GM19023 (cell line): ENCODE data around the gene IFT25.
"Not testable (repeated sequence)": the region's sequence is repeated elsewhere in the genome, so short reads cannot be mapped to it uniquely, and the experiment has no call there.

Experiments
- ATAC-seq: cut with Tn5 transposase; IDR thresholded peaks from one replicate; pipeline ENCODE4 v1.9.1; 2021; ENCODE audit warnings: mild to moderate bottlenecking, moderate library complexity; ENCODE audit not compliant: unreplicated experiment

IFT25 gene

DNA sequence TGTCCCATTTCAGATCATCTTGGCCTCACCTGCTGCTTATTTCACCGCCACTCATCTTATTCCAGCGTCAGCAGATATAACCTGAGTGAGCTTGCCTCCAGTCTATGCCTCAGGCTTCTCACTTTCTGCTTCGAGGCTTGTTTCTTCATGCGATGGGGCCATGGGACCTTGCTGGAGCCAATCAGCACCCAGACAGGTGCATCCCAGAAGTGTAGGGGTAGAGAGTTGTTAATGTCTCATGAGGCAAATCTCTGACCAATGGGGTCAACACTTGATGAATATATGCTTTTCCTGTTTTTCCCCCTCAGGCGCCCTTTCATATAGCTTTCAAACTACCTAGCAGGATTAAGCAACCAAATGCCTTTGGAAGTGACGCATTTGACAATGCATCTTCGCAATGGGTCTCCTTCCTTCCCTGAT lies 55.0 kb downstream of the IFT25 start:
- no peak for ATAC-seq

DNA sequence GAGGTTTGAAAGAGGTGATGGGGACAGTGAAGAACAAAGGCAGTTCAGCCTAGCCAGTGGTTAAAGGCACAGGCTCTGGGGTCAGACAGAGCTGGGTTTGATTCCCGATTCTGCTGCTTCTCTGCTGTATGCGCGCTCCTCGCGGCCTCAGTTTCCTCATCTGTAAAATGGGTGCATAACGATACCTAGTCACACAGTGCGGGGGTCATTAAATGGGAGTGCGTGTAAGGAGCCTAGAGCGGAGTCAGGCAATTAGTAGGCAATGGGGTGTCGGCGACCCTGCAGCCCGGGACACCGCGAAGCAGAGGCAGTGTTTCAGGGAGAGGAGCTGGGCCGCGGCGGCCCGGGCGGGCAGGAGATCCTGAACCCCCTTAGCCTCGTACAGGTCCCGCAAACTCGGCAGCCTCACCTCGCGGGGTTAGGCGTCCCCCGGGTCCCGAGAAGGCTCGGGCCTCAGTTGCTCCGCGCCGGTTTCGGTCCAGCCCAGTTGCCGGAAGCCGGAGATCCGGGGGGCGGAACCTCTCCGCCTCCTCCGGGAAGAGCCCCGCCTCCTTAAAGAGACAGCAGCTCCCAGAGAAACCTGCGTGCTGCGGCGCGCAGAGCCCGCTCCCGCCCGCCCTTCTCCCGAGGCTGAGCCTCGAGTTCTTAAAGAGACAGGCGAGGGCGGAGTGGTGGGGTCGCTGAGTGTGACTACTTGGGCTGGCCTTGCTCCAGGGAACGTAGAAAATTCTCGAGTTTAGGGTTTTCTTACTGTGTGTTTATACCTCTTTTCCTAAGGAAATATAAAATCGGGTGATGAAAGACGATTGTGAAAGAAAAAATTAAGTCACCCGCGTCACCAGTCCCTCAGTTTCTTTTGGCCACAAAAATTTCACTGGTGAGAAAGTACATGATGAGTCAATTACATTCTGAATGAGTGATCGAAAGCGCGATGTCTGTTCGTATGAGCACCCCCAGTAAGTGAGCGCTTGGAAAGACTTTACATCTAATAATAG lies 55.9 kb downstream of the IFT25 start, which contains the start of gene YIPF1:
Gene YIPF1 (minus strand): TSS at position 494 of the 995 bp plus-strand sequence. CDS start 860 bp downstream, outside the sequence.
- peak; percentile 91 for ATAC-seq

DNA sequence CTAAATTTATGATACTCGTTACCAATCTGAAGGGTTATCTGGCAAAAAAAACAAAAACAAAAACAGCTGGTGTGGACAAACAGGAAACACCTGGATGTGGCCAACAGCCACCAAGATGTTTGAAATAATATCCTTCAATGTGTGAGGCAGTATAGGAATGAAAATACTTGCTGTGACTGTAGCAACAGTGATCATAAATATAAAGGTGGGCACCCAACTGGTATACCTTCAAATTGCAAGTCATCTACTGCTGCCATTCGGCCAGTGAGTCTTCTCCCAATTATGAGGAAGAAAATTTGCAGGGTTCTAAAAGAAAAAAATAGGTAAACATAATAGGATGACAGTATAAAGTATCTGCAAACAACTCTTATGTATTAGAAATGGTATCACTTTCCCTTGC lies 56.8 kb downstream of the IFT25 start:
- ATAC-seq: no peak

DNA sequence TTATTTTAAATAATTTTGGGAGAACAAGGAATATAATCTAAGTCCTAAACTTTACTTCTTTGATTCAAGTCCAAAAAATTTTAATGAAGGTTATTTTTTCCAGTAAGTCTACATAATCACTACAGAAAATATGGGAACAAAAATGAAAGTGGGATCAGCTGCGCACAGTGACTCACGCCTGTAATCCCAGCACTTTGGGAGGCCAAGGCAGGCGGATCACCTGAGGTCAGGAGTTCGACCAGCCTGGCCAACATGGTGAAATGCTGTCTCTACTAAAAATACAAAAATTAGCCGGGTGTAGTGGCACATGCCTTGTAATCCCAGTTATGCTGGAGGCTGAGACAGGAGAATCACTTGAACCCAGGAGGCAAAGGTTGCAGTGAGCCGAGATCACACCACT lies 61.9 kb downstream of the IFT25 start:
- not testable (repeated sequence) for ATAC-seq

DNA sequence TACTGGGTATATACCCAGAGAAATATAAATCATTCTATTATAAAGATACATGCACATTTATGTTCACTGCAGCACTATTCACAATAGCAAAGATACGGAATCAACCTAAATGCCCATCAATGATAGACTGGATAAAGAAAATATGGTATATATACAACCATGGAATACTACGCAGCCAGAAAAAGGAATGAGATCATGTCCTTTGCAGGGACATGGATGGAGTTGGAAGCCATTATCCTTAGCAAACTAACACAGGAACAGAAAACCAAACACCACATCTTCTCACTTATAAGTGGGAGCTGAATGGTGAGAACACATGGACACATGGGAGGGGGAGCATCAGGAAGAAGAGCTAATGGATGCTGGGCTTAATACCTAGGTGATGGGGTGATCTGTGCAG lies 63.6 kb downstream of the IFT25 start:
- ATAC-seq: not testable (repeated sequence)

GRCh38 chr1:53878492-53879105 lies 66.9 kb downstream of the IFT25 start:
- no peak for ATAC-seq

DNA sequence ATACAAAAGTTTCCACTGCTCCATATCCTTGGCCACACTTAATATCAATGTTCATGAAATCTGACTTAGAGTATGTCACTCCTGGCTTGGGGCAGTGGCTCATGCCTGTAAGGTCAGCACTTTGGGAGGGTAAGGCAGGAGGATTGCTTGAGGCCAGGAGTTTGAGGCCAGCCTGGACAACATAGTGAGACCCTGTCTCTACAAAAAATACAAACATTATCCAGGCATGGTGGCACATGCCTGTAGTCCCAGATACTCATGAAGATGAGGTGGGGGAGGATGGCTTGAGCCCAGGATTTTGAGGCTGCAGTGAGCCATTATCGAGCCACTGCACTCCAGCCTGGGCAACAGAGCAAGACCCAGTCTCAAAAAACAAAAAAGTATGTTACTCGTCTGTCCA lies 70.3 kb downstream of the IFT25 start:
- ATAC-seq: not testable (repeated sequence)

GRCh38 chr1:53871773-53872484 lies 73.6 kb downstream of the IFT25 start:
- ATAC-seq: no peak
